ENCODE measurements around the gene KCND2.
A peak's percentile ranks its signal among the peaks of the same experiment; 100 is the strongest.

KCND2 gene

GRCh38 chr7:120718361-120718760 is 445.4 kb downstream of the KCND2 start:
- no peak for DNase-seq (ENCODE audit: low read depth in 1 of 2, low spot score in 1 of 2)
- TF ChIP-seq JUND (IDR thresholded peaks at IDR 0.05; ENCODE audit: low read depth) = no peak
- in situ Hi-C loops (cut with HindIII; ENCODE audit: low pct_unique_long_range_greater_than_20kb, low sequenced_read_pairs) = no loop called here

DNA sequence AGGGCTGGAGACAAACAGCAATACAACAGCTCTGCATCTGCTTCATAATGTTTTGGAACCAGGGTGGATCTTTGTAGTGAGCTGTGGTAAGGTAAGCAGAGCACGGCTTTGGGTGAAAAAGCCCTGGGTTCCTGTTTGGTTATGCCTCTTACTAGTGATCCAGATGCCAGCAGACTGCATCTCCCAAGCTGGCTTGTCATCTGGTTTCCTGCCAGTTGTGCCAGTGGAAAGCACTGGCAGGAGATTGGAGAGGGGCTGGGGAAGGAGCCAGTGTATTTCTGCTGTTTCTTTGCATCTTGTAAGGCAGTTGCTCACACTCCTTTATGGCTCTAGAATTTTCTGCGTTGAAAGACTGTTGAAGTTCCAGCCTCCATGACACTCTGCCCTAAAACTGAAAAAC is 447.3 kb downstream of the KCND2 start:
- DNase-seq (ENCODE audit: low read depth in 1 of 2, low spot score in 1 of 2) = no peak
- in situ Hi-C loops (cut with HindIII; ENCODE audit: low pct_unique_long_range_greater_than_20kb, low sequenced_read_pairs) = no loop called here
- no peak for TF ChIP-seq JUND (IDR thresholded peaks at IDR 0.05; ENCODE audit: low read depth)

DNA sequence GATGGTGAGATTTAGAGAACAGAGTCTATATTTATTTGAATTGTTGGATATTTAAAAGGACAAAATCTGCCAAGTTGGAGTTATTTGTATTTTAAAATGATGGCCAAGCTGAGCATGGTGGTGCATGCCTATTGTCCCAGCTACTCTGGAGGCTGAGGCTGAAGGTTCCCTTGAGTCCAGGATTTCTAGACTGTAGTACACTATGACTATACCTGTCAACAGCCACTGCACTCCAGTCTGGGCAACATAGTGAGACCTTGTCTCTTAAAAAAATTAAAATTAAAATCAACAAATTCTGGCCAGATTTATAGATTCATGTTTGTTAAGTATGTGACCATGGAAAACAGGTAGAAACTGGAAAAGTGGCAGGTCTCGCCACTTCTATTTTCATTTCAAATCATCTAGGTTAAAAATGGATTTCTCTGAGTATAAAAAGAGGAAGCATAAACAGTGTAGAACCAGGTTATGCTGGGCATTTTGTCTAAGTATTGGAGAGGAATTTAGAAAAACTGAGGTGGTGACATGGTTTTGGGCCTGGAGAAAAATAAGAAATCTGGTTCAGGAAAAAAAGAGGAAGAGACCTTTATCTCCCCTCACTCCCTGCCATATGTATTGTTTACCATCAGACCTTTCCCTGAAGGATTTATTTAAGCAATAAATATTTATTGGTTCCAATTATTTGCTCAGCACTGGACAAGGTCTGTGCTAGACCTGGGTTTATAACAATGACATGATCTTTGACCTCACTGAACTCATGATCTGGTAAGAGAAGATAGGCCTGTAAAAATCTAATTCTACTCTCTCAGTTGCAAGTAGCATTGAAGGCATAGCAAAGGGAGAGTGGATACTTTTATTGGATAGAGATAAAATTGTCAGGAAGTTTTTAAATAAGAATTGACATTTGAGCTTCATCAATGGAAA is 450.8 kb downstream of the KCND2 start:
- in situ Hi-C loops (cut with HindIII; ENCODE audit: low pct_unique_long_range_greater_than_20kb, low sequenced_read_pairs) = no loop called here
- no peak for TF ChIP-seq JUND (IDR thresholded peaks at IDR 0.05; ENCODE audit: low read depth)
- DNase-seq (ENCODE audit: low read depth in 1 of 2, low spot score in 1 of 2) = no peak

DNA sequence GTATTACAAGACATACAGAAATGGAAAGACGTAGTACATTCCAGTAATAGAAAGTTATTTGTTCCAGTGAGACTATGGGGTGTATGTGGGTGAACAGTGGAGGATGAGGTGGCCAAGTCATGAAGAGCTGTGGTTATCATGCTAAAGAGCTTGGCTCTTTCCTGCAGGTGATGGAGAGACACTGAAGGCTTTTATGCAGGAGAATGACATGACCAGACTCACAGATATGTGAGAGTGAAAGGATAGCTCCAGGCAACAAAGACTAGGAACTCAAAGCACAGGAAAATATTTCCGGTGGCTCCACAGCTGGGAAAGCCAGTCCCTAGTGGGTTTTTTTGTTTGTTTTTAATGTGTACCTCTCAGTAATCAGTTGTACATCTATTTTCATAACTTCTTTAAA is 451.5 kb downstream of the KCND2 start:
- in situ Hi-C loops (cut with HindIII; ENCODE audit: low pct_unique_long_range_greater_than_20kb, low sequenced_read_pairs) = no loop called here
- no peak for TF ChIP-seq JUND (IDR thresholded peaks at IDR 0.05; ENCODE audit: low read depth)
- no peak for DNase-seq (ENCODE audit: low read depth in 1 of 2, low spot score in 1 of 2)

DNA sequence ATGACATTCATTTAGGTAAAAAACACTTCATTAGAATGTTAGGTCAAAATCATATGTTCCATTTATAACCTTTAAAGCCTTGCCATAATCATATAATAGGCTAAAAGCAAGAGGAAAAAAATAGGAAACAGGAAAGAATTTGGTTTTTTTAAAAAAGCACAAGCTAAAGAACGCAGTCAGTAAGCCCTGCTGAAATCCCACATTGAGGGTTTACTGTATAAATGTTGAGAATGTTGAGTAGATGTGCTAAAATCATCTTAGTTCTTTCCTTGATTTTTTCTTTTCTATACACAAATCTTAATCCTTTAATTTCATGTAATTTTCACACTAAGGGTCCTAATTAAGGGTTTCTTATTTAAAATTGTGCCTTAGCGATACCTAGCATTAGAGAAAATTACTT is 452.0 kb downstream of the KCND2 start:
- no peak for DNase-seq (ENCODE audit: low read depth in 1 of 2, low spot score in 1 of 2)
- TF ChIP-seq JUND (IDR thresholded peaks at IDR 0.05; ENCODE audit: low read depth) = no peak
- in situ Hi-C loops (cut with HindIII; ENCODE audit: low pct_unique_long_range_greater_than_20kb, low sequenced_read_pairs) = no loop called here

DNA sequence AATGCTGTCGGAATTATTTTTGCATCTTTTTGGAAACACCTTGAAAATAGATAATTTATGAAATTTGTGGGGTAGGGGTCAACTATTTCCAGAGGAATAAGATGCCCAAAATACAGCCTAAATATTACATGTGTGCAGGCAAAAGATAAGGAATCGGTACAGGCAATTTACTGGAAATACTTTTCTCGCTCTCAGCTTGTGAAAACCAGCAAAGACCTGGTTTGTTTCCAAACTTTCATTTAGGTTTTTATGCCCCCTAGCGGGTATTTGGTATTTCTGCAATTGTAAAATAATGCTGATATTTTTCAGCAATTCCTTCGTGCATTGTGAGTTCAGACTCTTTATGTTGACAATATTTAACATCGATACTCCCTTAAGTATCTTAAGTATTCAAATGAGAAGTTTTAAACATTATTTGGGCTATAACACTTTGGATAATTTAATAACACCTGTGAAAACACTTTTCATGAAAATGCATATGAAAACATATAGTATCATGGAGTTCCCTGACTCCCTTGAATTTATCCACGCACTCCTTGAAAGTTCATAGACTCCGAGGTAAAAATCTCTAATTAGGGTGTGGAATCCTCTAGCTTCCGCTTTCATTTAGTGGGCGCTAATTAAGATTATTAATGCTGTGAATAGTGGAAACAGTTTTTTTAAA is 452.5 kb downstream of the KCND2 start:
- in situ Hi-C loops (cut with HindIII; ENCODE audit: low pct_unique_long_range_greater_than_20kb, low sequenced_read_pairs) = no loop called here
- TF ChIP-seq JUND (IDR thresholded peaks at IDR 0.05; ENCODE audit: low read depth) = no peak
- DNase-seq (ENCODE audit: low read depth in 1 of 2, low spot score in 1 of 2) = peak in 1 of 2 experiments; percentile 43

DNA sequence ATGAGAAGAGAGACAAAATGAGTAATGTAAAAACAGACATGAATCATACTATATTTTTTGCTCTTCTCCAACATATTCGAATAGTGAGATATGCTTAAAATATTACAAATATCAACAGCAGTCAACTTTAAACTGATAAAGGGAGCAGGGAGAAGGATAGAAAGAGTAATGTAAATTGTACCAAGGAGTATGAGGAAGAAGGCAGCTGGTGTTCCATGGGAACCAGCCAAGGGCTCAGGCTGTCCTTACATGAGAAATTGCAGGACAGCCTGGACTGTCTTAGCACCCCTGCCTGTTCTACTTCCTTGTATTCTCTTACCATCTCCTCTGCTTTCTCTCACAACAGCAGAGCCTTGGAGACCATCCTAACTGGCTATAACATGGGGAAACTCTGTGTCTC is 456.3 kb downstream of the KCND2 start:
- TF ChIP-seq JUND (IDR thresholded peaks at IDR 0.05; ENCODE audit: low read depth) = no peak
- in situ Hi-C loops (cut with HindIII; ENCODE audit: low pct_unique_long_range_greater_than_20kb, low sequenced_read_pairs) = no loop called here
- DNase-seq (ENCODE audit: low read depth in 1 of 2, low spot score in 1 of 2) = no peak

DNA sequence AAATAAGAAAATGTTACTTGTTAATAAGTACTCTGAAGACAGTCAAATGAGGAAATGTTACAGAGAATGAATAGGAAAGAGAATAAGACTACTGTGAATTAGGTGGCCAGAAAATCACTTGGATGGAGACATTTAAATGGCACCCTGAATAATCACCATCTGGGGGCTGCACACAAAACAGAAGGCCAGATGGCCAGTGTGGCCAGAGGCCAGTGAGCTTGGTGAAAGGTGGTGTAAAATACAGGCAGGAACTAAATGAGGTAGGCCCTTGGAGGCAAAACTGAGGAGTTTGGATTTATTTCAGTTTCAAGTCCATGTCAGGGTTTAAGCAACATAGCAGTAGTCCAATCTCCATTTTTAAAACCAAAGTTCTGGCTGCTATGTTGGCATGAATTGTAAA is 458.3 kb downstream of the KCND2 start:
- DNase-seq (ENCODE audit: low read depth in 1 of 2, low spot score in 1 of 2) = no peak
- no peak for TF ChIP-seq JUND (IDR thresholded peaks at IDR 0.05; ENCODE audit: low read depth)
- in situ Hi-C loops (cut with HindIII; ENCODE audit: low pct_unique_long_range_greater_than_20kb, low sequenced_read_pairs) = no loop called here

DNA sequence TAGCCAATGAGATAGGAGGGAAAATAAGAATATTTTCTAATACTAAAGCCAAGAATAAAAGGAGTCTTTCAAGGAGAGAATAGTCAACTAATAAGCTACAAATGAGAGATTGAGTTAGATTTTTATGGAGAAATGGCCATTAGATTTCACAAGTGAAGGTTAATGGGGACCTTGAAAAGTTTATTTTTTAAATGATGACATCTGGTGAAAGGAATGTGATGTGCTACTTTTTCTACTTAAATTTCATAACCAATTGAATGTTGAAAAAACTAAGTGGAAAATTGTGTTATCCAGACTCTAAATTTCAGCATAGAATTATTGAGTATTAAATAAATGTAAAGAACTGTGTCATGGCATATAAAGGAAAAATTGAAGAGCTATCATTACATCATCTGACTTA is 459.3 kb downstream of the KCND2 start:
- TF ChIP-seq JUND (IDR thresholded peaks at IDR 0.05; ENCODE audit: low read depth) = no peak
- in situ Hi-C loops (cut with HindIII; ENCODE audit: low pct_unique_long_range_greater_than_20kb, low sequenced_read_pairs) = no loop called here
- no peak for DNase-seq (ENCODE audit: low read depth in 1 of 2, low spot score in 1 of 2)

DNA sequence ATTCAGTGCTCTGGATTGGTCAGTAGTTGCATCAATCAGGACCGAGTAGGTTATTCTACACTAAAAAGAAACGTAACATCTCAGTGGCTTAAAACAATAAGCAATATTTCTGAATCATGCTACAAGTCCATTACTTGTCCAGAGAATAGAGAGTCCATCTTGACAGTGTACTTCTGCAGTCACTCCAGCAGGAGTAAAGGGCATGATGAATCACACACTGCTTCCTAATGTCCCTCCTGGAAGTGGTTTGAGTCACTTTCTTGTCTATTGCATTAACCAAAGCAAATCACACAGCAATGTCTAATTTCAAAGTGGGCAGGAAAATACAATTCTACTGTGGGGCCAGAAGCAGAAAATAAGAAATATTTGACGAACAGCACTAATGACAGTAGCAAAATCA is 460.2 kb downstream of the KCND2 start:
- DNase-seq (ENCODE audit: low read depth in 1 of 2, low spot score in 1 of 2) = no peak
- no peak for TF ChIP-seq JUND (IDR thresholded peaks at IDR 0.05; ENCODE audit: low read depth)
- in situ Hi-C loops (cut with HindIII; ENCODE audit: low pct_unique_long_range_greater_than_20kb, low sequenced_read_pairs) = no loop called here

GRCh38 chr7:120733835-120734234 is 460.9 kb downstream of the KCND2 start:
- in situ Hi-C loops (cut with HindIII; ENCODE audit: low pct_unique_long_range_greater_than_20kb, low sequenced_read_pairs) = no loop called here

GRCh38 chr7:120735791-120736190 is 462.8 kb downstream of the KCND2 start:
- in situ Hi-C loops (cut with HindIII; ENCODE audit: low pct_unique_long_range_greater_than_20kb, low sequenced_read_pairs) = no loop called here
- TF ChIP-seq JUND (IDR thresholded peaks at IDR 0.05; ENCODE audit: low read depth) = no peak
- DNase-seq (ENCODE audit: low read depth in 1 of 2, low spot score in 1 of 2) = no peak

More at GRCh38 chr7:120733835-120734234, 460.9 kb downstream of the KCND2 start:
- TF ChIP-seq JUND (IDR thresholded peaks at IDR 0.05; ENCODE audit: low read depth) = no peak
- no peak for DNase-seq (ENCODE audit: low read depth in 1 of 2, low spot score in 1 of 2)

DNA sequence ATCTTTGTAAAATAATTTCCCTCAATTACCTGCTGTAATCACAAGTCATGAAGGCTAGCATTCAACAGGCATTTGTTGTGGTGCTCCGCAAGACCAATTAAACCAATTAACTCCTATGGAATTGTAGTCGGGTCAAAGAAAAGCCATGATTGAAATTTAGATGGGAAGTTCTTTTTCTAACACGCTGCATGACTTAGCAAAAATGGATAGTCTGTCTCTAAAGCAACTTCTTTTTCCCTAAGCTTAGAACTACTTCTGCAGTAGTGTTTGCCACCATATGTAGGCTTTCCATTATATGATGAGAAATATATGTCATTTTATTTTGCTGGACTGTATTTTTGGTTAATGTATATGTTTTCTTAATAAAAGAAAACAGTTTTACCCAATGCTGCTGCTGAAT is 465.8 kb downstream of the KCND2 start:
- in situ Hi-C loops (cut with HindIII; ENCODE audit: low pct_unique_long_range_greater_than_20kb, low sequenced_read_pairs) = no loop called here
- no peak for DNase-seq (ENCODE audit: low read depth in 1 of 2, low spot score in 1 of 2)
- TF ChIP-seq JUND (IDR thresholded peaks at IDR 0.05; ENCODE audit: low read depth) = no peak

Data from T47D (cell line).